SK-N-SH treated with all-trans-retinoic acid at 6 μM for 48 hours (cell line): ENCODE data around the gene EIF1AX.

Experiments
- ARNTL ChIP-seq: fragments of 450-650 bp; formaldehyde crosslinking; IDR thresholded peaks from 2 replicates; pipeline ENCODE4 v1.5.0; 2020; ENCODE audit warnings: low read depth, mild to moderate bottlenecking, moderate library complexity, borderline replicate concordance
- PPARA ChIP-seq: fragments of 250-450 bp; sonication (Bioruptor Pico); IDR thresholded peaks from 2 replicates; pipeline ENCODE4 v1.5.0; 2020; ENCODE audit warnings: mild to moderate bottlenecking, borderline replicate concordance
- RARB ChIP-seq: fragments of 250-450 bp; sonication (Bioruptor Pico); IDR thresholded peaks from 2 replicates; pipeline ENCODE4 v1.8.0; 2021; ENCODE audit warnings: mild to moderate bottlenecking, moderate library complexity
- TCF4 ChIP-seq: fragments of 250-450 bp; sonication (Bioruptor Pico); IDR thresholded peaks from 2 replicates; pipeline ENCODE4 v1.8.0; 2021; ENCODE audit warnings: mild to moderate bottlenecking, moderate library complexity, borderline replicate concordance
- ZFP3 ChIP-seq: fragments of 250-450 bp; sonication (Bioruptor Pico); IDR thresholded peaks from 2 replicates; pipeline ENCODE4 v1.5.0; 2020; ENCODE audit warnings: mild to moderate bottlenecking, moderate library complexity
- ZNF70 ChIP-seq: fragments of 450-650 bp; formaldehyde crosslinking; IDR thresholded peaks from 2 replicates; pipeline ENCODE4 v1.5.0; 2020; ENCODE audit warnings: mild to moderate bottlenecking, moderate library complexity
- TF ChIP-seq, protein P1 (sequence below): fragments of 250-450 bp; sonication (Bioruptor Pico); IDR thresholded peaks from 2 replicates; pipeline ENCODE4 v1.8.0; 2020; ENCODE audit warnings: mild to moderate bottlenecking, moderate library complexity, borderline replicate concordance
- TF ChIP-seq, protein P2 (sequence below): fragments of 250-450 bp; sonication (Bioruptor Pico); IDR thresholded peaks from 2 replicates; pipeline ENCODE4 v1.5.1; 2021; ENCODE audit warnings: mild to moderate bottlenecking, moderate library complexity
- TF ChIP-seq, protein P3 (sequence below): fragments of 250-450 bp; sonication (Bioruptor Pico); IDR thresholded peaks from 2 replicates; pipeline ENCODE4 v1.5.1; 2020; ENCODE audit warnings: low read depth, mild to moderate bottlenecking, moderate library complexity

DNA sequence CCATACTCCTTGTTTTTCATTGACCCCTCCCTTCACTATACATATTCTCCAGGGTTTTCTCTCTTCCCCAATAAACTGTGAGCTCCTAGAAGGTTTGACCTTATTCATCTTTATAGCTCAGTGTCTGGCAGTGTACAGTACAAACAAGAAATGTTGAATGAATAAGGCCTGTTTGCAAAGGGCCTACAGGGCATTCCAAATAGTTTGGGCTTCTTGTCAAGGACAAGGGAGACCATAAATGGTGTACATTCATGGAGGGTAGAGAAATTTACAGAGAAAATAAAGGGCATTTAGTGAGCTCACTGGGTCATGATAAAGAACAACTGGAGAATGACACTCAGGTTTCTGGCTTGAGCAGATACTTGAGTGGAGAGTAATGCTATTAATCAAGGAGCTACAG, 47.5 kb upstream of the EIF1AX start:
- TF ChIP-seq ZFP3 (CRISPR knock-in tag) (no peak), PPARA (no peak), TCF4 (CRISPR knock-in tag) (no peak), ZNF70 (no peak), RARB (CRISPR knock-in tag) (no peak), ARNTL (CRISPR knock-in tag) (no peak)
- TF ChIP-seq, protein P1, sequence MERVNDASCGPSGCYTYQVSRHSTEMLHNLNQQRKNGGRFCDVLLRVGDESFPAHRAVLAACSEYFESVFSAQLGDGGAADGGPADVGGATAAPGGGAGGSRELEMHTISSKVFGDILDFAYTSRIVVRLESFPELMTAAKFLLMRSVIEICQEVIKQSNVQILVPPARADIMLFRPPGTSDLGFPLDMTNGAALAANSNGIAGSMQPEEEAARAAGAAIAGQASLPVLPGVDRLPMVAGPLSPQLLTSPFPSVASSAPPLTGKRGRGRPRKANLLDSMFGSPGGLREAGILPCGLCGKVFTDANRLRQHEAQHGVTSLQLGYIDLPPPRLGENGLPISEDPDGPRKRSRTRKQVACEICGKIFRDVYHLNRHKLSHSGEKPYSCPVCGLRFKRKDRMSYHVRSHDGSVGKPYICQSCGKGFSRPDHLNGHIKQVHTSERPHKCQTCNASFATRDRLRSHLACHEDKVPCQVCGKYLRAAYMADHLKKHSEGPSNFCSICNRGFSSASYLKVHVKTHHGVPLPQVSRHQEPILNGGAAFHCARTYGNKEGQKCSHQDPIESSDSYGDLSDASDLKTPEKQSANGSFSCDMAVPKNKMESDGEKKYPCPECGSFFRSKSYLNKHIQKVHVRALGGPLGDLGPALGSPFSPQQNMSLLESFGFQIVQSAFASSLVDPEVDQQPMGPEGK (CRISPR knock-in tag), result no peak
- TF ChIP-seq, protein P2, sequence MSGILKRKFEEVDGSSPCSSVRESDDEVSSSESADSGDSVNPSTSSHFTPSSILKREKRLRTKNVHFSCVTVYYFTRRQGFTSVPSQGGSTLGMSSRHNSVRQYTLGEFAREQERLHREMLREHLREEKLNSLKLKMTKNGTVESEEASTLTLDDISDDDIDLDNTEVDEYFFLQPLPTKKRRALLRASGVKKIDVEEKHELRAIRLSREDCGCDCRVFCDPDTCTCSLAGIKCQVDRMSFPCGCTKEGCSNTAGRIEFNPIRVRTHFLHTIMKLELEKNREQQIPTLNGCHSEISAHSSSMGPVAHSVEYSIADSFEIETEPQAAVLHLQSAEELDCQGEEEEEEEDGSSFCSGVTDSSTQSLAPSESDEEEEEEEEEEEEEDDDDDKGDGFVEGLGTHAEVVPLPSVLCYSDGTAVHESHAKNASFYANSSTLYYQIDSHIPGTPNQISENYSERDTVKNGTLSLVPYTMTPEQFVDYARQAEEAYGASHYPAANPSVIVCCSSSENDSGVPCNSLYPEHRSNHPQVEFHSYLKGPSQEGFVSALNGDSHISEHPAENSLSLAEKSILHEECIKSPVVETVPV (CRISPR knock-in tag), result no peak
- TF ChIP-seq, protein P3, sequence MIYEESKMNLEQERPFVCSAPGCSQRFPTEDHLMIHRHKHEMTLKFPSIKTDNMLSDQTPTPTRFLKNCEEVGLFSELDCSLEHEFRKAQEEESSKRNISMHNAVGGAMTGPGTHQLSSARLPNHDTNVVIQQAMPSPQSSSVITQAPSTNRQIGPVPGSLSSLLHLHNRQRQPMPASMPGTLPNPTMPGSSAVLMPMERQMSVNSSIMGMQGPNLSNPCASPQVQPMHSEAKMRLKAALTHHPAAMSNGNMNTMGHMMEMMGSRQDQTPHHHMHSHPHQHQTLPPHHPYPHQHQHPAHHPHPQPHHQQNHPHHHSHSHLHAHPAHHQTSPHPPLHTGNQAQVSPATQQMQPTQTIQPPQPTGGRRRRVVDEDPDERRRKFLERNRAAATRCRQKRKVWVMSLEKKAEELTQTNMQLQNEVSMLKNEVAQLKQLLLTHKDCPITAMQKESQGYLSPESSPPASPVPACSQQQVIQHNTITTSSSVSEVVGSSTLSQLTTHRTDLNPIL (CRISPR knock-in tag), result no peak
